Effector memory CD8-positive, alpha-beta T cell (primary cell): ENCODE measurements around the gene NDOR1.
A peak's percentile ranks its signal among the peaks of the same experiment; 100 is the strongest.

ENCODE experiments used
- ATAC-seq: fragments of 150-1000 bp; cut with Tn5 transposase; replicated peaks from 2 replicates; pipeline ENCODE4 v1.10.0; 2021; ENCODE audit warnings: mild to moderate bottlenecking, moderate library complexity
- DNase-seq, 3 experiments: peaks; one replicate each; pipeline ENCODE4 v3.0.0; 2021
- H3K27ac Mint-ChIP-seq, 2 donors: one replicate each; pipeline ENCODE4 v1.8.0; 2022; ENCODE audit warnings: mild to moderate bottlenecking in 2 of 2, mixed read lengths in 2 of 2, moderate library complexity in 2 of 2
- H3K27me3 Mint-ChIP-seq, 2 donors: one replicate each; pipeline ENCODE4 v1.8.0; 2022; ENCODE audit warnings: mixed read lengths in 2 of 2
- H3K36me3 Mint-ChIP-seq: one replicate; pipeline ENCODE4 v1.8.0; 2022; ENCODE audit warnings: mild to moderate bottlenecking, moderate library complexity, mixed read lengths; ENCODE audit not compliant: insufficient read depth
- H3K4me1 Mint-ChIP-seq, 2 donors: one replicate each; pipeline ENCODE4 v1.8.0; 2022; ENCODE audit warnings: low read depth in 2 of 2, mixed read lengths in 2 of 2
- H3K4me3 Mint-ChIP-seq, 2 donors: one replicate each; pipeline ENCODE4 v1.8.0; 2022; ENCODE audit warnings: mild to moderate bottlenecking in 2 of 2, mixed read lengths in 2 of 2, moderate library complexity in 2 of 2
- H3K9me3 Mint-ChIP-seq, 2 donors: one replicate each; pipeline ENCODE4 v1.8.0; 2022; ENCODE audit warnings: mixed read lengths in 2 of 2

Gene NDOR1

GRCh38 chr9:137163805-137164204, 41.7 kb upstream of the NDOR1 start:
- peaks cover 36 to 61% of the 10 kb centered on the region in 2 donors for H3K27me3 Mint-ChIP-seq
- H3K27ac Mint-ChIP-seq = no peak overlapping the region
- DNase-seq (no peak), ATAC-seq (no peak)
- H3K36me3 Mint-ChIP-seq = peaks cover 3% of the 10 kb centered on the region
- H3K9me3 Mint-ChIP-seq = no peaks in the 10 kb centered on the region
- H3K4me3 Mint-ChIP-seq = peak overlapping the region in 1 of 2 donors; percentile 59
- peaks cover 5 to 8% of the 10 kb centered on the region in 2 donors for H3K4me1 Mint-ChIP-seq

DNA sequence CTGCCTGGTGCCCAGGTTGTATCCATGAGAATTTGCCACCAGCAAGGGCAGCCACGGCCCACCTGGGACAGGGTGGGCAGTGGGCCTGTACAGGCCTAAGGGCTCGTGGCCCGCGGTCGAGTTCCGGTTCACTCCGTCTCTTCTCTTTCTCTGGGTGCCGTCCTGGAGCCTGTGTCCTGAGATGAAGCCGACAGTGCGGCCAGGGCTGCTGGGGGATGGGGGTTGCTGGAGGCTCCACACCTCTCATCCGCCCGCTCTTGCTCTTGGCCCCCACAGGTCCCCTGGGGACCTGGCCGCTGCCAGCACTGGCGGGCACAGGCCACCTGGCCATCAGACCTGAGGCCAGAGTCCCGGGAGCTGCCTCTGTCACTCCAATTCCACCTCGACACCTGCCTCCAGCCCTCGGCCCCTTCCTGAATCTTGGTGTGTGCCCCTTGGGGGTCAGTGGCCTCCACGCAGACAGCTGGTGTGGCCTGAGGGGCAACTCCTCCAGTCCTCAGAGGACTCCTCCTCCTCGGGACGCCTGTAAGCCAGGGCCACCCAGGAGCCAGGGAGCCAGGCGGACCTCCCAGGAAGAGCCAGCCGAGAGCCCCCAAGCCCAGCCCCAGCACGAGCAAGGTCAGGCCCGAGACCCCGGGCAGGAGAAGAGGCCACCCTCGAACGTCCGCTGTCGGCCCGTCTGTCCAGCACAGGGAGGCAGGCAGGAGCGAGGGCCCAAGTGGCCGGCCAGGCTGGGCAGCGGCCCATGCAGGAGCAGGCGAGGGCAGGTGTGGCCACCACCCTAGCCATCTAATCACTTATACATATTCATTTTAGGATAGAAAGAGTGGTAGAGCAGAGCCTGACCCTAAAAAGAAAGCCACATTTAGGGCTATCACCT, 40.9 kb upstream of the NDOR1 start:
- Mint-ChIP-seq H3K36me3 (peaks cover 3% of the 10 kb centered on the region), H3K4me3 (peak overlapping the region in 1 of 2 donors; percentile 27), H3K27ac (no peak overlapping the region), H3K9me3 (no peaks in the 10 kb centered on the region), H3K27me3 (peaks cover 28 to 53% of the 10 kb centered on the region in 2 donors), H3K4me1 (peaks cover 0 to 3% of the 10 kb centered on the region in 2 donors)
- no peak for ATAC-seq
- no peak for DNase-seq

- H3K4me3 Mint-ChIP-seq = no peak overlapping the region
- no peak for ATAC-seq
- peaks cover 3% of the 10 kb centered on the region for H3K36me3 Mint-ChIP-seq
- H3K27ac Mint-ChIP-seq = no peak overlapping the region
- peaks cover 0 to 3% of the 10 kb centered on the region in 2 donors for H3K4me1 Mint-ChIP-seq
- H3K27me3 Mint-ChIP-seq = peaks cover 24 to 51% of the 10 kb centered on the region in 2 donors
- DNase-seq = no peak
- H3K9me3 Mint-ChIP-seq = no peaks in the 10 kb centered on the region
These were observed 40.2 kb upstream of the NDOR1 start for GRCh38 chr9:137165250-137165836.

DNA sequence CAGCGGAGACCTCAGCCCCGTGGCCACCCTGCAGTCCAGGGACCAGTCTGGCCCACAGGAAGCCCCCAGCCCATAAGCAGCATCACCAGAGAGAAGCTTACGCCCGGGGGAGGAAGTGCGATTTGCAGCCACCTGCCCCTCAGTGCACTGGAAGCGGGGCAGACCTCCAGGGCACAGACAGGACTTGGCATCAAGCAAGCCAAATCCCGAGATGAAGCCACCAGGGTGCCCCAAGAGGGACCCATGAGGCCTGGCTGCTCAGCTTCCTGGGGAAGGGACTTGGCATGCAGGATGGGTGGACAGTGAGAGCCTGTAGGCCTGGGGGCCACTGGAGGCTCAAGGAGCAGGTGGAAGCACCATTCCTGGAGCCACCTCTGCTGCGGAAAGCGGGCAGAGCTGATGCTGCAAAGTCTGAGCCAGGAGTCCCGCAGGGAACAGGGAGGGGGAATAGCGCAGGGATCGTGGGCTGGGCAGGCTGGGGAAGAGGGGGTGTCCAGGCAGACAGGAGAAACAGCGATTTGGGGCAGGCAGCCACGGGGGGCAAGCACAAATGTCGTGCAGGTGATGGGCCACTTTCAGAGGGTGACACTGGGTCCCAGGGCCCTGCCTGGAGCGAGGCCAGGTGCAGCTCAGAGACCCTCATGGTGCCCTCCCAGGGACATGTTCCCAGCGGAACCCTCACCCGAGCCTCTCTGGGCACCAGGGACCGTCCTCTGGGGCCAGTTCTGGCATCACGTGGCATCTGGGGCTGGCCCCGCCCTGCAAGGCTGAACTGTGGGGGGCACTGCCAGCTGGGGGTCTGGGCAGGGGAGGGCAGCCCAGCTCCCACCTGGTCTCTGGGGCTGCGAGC, 38.9 kb upstream of the NDOR1 start:
- Mint-ChIP-seq H3K27ac (no peak overlapping the region), H3K27me3 (peaks cover 24 to 63% of the 10 kb centered on the region in 2 donors), H3K4me1 (peaks cover 0 to 3% of the 10 kb centered on the region in 2 donors), H3K36me3 (peaks cover 3% of the 10 kb centered on the region), H3K4me3 (peak overlapping the region in 1 of 2 donors; percentile 59), H3K9me3 (no peaks in the 10 kb centered on the region)
- ATAC-seq (no peak), DNase-seq (no peak)

- peaks cover 24 to 64% of the 10 kb centered on the region in 2 donors for H3K27me3 Mint-ChIP-seq
- H3K4me3 Mint-ChIP-seq = peak overlapping the region in 1 of 2 donors; percentile 31
- peaks cover 3% of the 10 kb centered on the region for H3K36me3 Mint-ChIP-seq
- H3K9me3 Mint-ChIP-seq = no peaks in the 10 kb centered on the region
- ATAC-seq = no peak
- DNase-seq = no peak
- peaks cover 0 to 3% of the 10 kb centered on the region in 2 donors for H3K4me1 Mint-ChIP-seq
- H3K27ac Mint-ChIP-seq = no peak overlapping the region
These were observed 38.2 kb upstream of the NDOR1 start for GRCh38 chr9:137167277-137167746.

DNA sequence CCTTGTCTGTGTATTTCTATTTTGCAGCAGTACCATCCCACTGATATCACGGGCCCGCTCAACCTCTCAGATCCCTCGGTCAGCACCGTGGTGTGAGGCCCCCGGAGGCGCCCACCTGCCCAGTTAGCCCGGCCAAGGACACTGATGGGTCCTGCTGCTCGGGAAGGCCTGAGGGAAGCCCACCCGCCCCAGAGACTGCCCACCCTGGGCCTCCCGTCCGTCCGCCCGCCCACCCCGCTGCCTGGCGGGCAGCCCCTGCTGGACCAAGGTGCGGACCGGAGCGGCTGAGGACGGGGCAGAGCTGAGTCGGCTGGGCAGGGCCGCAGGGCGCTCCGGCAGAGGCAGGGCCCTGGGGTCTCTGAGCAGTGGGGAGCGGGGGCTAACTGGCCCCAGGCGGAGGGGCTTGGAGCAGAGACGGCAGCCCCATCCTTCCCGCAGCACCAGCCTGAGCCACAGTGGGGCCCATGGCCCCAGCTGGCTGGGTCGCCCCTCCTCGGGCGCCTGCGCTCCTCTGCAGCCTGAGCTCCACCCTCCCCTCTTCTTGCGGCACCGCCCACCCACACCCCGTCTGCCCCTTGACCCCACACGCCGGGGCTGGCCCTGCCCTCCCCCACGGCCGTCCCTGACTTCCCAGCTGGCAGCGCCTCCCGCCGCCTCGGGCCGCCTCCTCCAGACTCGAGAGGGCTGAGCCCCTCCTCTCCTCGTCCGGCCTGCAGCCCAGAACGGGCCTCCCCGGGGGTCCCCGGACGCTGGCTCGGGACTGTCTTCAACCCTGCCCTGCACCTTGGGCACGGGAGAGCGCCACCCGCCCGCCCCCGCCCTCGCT, 37.5 kb upstream of the NDOR1 start:
- Mint-ChIP-seq H3K9me3 (no peaks in the 10 kb centered on the region), H3K4me1 (peaks cover 0 to 3% of the 10 kb centered on the region in 2 donors), H3K27ac (no peak overlapping the region), H3K27me3 (peaks cover 24 to 63% of the 10 kb centered on the region in 2 donors), H3K36me3 (peaks cover 3% of the 10 kb centered on the region), H3K4me3 (peak overlapping the region in 1 of 2 donors; percentile 67)
- DNase-seq (no peak), ATAC-seq (peak; percentile 19)

DNA sequence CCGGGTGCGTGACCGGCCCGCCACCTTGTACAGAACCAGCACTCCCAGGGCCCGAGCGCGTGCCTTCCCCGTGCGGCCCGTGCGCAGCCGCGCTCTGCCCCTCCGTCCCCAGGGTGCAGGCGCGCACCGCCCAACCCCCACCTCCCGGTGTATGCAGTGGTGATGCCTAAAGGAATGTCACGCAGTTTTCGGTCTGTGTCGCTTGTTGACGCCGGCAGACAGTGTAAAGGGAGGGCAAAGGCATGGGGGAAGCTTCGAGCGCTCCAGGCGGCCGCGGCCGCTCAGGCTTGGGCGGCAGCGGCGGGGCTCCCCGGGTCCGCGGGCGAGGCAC, 37.0 kb upstream of the NDOR1 start:
- no peaks in the 10 kb centered on the region for H3K9me3 Mint-ChIP-seq
- H3K4me1 Mint-ChIP-seq = peaks cover 0 to 6% of the 10 kb centered on the region in 2 donors
- ATAC-seq (peak; percentile 48), DNase-seq (no peak)
- peaks cover under 1% of the 10 kb centered on the region for H3K36me3 Mint-ChIP-seq
- H3K4me3 Mint-ChIP-seq = peak overlapping the region; percentile 51 to 67
- peaks cover 24 to 63% of the 10 kb centered on the region in 2 donors for H3K27me3 Mint-ChIP-seq
- H3K27ac Mint-ChIP-seq = no peak overlapping the region

- ATAC-seq = peak; percentile 52
- peak overlapping the region; percentile 51 to 67 for H3K4me3 Mint-ChIP-seq
- H3K27me3 Mint-ChIP-seq = peaks cover 23 to 58% of the 10 kb centered on the region in 2 donors
- no peak overlapping the region for H3K27ac Mint-ChIP-seq
- DNase-seq = no peak
- peaks cover 0 to 7% of the 10 kb centered on the region in 2 donors for H3K4me1 Mint-ChIP-seq
- no peaks in the 10 kb centered on the region for H3K9me3 Mint-ChIP-seq
- no peaks in the 10 kb centered on the region for H3K36me3 Mint-ChIP-seq
These were observed 36.3 kb upstream of the NDOR1 start for GRCh38 chr9:137168904-137169856.

- DNase-seq (no peak), ATAC-seq (no peak)
- Mint-ChIP-seq H3K4me3 (peak within 1 kb of the TSS; percentile 51 to 67), H3K9me3 (no peaks in the 10 kb centered on the region), H3K27me3 (peaks cover 15 to 50% of the 10 kb centered on the region in 2 donors), H3K27ac (no peak within 1 kb of the TSS), H3K36me3 (no peaks in the 10 kb centered on the region), H3K4me1 (peaks cover 0 to 7% of the 10 kb centered on the region in 2 donors)
These were observed 35.6 kb upstream of the NDOR1 start, which contains the start of gene LRRC26 for GRCh38 chr9:137169896-137170358. Gene LRRC26, minus strand, starts transcription at chr9:137170051. Its CDS starts 108 bp downstream, at chr9:137169943.

DNA sequence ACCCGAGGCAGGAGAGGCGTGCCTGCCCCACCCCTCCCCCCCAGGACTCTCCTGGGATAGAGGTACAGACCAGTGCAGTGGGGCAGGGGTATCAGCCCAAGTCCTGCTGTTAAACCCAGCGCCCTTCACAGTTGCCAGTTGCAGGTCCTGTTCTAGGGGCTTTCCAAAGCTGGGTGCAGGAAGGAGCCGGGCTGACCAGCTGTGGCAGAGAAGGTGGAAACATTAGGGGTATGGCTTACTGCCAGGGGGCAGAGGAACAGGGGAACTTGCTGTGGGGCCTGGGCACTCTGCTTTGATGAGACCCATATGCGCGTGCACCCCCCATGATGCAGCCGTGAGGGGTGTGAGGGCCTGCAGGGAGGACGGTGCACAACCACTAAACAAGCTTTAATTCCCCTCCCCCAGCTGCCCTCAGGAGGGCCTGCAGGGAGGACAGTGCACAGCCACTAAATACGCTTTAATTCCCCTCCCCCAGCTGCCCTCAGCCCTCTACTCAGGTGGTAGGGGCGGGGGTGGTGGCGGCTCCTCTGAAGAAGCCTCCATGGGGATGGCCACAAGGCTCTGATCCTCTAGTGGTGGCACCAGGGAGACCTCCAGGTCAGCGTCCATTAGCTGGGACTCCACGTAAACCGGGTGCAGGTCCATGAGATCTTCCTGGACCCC, 34.9 kb upstream of the NDOR1 start:
- no peak for DNase-seq
- Mint-ChIP-seq H3K27me3 (peaks cover 10 to 43% of the 10 kb centered on the region in 2 donors), H3K9me3 (no peaks in the 10 kb centered on the region)

GRCh38 chr9:137171149-137171900, 34.2 kb upstream of the NDOR1 start:
- H3K4me3 Mint-ChIP-seq = no peak overlapping the region
- H3K27me3 Mint-ChIP-seq = peaks cover 5 to 36% of the 10 kb centered on the region in 2 donors
- H3K27ac Mint-ChIP-seq = no peak overlapping the region
- ATAC-seq (no peak), DNase-seq (no peak)
- H3K4me1 Mint-ChIP-seq = peaks cover 0 to 10% of the 10 kb centered on the region in 2 donors
- H3K36me3 Mint-ChIP-seq = peaks cover 3% of the 10 kb centered on the region
- H3K9me3 Mint-ChIP-seq = no peaks in the 10 kb centered on the region

More for the DNA sequence above, 34.9 kb upstream of the NDOR1 start:
- H3K36me3 Mint-ChIP-seq = no peaks in the 10 kb centered on the region
- ATAC-seq = no peak
- peak overlapping the region in 1 of 2 donors; percentile 14 for H3K4me3 Mint-ChIP-seq
- H3K27ac Mint-ChIP-seq = no peak overlapping the region
- H3K4me1 Mint-ChIP-seq = peaks cover 0 to 7% of the 10 kb centered on the region in 2 donors
